Adipose tissue (tissue), 3 donors: ENCODE results near the gene PARPBP. TPM values are rescaled to one million over a fixed set of nuclear protein-coding genes. Genes with fewer than 3 reads are reported as not detected.
"Not testable (repeated sequence)": the region's sequence is repeated elsewhere in the genome, so short reads cannot be mapped to it uniquely, and the experiment has no call there.

Experiments
- H3K27ac ChIP-seq: one replicate; pipeline ENCODE4 v1.5.1; 2013; ENCODE audit warnings: low read depth, low read length
- WGBS, 3 donors: extraction: QIAGEN DNeasy Blood & Tissue Kit; methylation state at CpG; one replicate each; pipeline ENCODE4 v1.1.7; 2013; 5-methylcytosine and 5-hydroxymethylcytosine counted together
- polyA plus RNA-seq, 3 donors: library from polyadenylated mRNA; stranded (reverse); fragments of 200-250 nt; gene quantifications; one replicate each; pipeline ENCODE4 v1.2.3, GENCODE V29; 2013
- donor health status: healthy with polysubstance abuse.
- donor health status: Bipolar disorder and iron deficiency.
- donor health status: healthy.

PARPBP gene
- 1 to 10 TPM in 1 of 3 donors, under 1 TPM in 2; 0.60 to 1.1 (median 0.90) TPM for polyA plus RNA-seq

DNA sequence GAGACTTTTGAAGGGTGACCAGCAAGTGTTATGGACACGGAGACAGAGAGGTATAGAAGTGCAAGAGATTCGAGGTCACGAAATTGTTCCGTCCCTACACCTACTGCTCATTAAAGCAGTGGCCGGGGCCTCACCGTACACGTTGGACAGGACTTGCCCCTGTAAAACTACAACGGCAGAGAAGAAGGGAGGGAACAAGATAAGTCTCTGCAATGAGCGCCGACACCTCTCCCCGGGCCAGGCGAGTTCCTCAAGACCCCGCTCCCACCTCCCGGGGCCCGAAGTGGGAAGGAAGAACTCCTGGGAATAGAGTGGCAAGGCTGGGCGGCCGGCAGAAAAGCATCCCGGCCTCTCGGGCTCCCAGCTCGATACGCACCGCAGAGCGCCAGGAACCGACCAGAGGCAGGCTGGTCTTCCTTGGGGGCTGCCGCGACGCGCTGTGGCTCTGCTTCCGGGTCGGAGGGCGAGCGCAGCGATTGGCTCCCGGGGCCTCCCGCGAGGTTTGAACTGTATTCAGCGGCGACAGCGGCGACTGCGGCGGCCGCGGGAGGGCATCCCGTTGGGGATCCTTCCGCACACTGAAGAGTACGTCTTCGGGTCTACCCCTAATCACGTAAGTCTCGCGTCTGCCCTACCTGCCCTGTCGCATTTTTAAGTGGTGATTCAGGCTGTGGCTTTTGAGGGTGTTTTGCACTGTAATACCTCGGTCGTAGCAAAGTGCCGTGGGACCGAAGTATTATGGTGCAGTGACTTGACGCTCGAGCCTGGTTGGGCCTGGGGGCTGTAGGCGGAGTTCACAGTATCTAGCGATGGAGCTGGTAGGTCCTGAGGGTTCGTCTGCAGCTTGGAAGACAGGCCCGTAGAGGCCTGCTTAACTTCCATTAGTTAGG is at the start of gene PARPBP, which contains the start of gene NUP37:
PARPBP (plus strand) TSS at position 510 of the 890 bp plus-strand sequence. CDS start 3,706 bp downstream, outside the sequence.
NUP37 (minus strand) TSS at position 441 of the 890 bp plus-strand sequence. CDS start 1,596 bp downstream, outside the sequence.
- H3K27ac ChIP-seq: no peak within 1 kb of the TSS
- 0% methylated on average over 62 of the region's 62 CpGs for WGBS, 3 donors

GRCh38 chr12:102072092-102072491 is 47.9 kb upstream of the PARPBP start:
- H3K27ac ChIP-seq: not testable (repeated sequence)
- WGBS, 3 donors: 91 to 96% (median 94%) methylated on average over 7 of the region's 7 CpGs

DNA sequence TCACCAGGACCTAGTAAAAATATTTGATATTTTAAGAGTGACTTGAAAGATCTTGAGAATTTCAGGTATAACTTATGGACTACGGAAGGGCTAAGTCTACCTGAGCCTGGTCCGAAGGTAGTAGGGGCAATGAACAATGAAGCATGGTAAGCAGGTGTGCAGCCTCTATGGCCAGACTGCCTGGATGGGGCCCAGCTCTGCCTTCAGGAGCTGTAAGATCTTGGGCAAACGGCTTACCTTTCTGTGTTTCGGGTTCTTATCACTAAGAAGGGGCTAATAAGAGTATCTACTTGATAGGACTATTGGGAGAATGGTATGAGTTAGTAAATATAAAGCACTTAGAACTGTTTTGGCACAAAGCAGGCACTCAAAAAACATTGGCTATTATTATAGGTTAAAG is 39.1 kb upstream of the PARPBP start:
- H3K27ac ChIP-seq: no peak overlapping the region
- 82 to 96% (median 95%) methylated on average over 4 of the region's 4 CpGs for WGBS, 3 donors

GRCh38 chr12:102089228-102089835 is 30.7 kb upstream of the PARPBP start:
- WGBS, 3 donors: 98 to 99% (median 98%) methylated on average over 37 to 38 of the region's 38 CpGs

DNA sequence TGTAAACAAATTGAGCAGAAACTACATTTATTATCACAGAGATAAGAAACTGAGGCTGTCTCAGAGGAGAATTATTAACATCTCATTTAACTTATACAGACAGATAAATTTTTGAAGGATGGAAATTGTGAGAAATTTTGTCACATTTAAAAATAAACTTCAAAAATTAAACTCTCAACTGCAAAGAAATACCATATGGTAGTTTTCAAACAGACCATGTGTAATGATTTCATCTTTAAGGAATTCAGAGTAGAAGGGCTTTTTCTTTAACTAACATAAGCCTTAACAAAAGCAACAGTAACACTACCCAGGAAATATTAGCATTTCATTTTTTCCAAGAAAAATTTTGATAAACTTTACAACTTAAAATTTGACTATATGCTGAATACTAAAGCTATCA is 26.7 kb upstream of the PARPBP start:
- no peak overlapping the region for H3K27ac ChIP-seq

More at GRCh38 chr12:102089228-102089835, 30.7 kb upstream of the PARPBP start:
- not testable (repeated sequence) for H3K27ac ChIP-seq

GRCh38 chr12:102095677-102096263 is 24.2 kb upstream of the PARPBP start:
- no peak overlapping the region for H3K27ac ChIP-seq
- WGBS, 3 donors: 75 to 87% (median 79%) methylated on average over 2 of the region's 2 CpGs

DNA sequence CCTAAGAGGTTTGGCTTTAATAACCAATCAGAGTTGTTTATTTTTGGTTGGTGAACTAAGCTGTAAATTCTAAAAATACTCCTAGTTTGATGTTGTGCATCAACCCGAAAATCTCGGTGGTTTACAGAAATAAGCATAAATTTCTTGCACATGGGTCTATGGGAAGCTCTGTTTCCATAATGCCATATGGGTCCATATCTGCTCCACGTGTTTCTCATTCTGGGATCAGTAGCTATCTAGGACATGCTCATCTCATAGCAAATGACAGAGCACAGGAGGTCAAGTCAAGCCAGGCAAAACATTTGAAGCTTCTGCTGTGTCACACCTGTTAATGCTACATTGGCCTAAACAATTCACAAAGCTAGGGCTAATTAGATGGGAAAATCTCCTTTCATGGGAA is 23.1 kb upstream of the PARPBP start:
- H3K27ac ChIP-seq: no peak overlapping the region
- whole genome bisulfite sequencing, 3 donors: 86 to 96% (median 88%) methylated on average over 3 of the region's 3 CpGs

- H3K27ac ChIP-seq: no peak overlapping the region
- WGBS, 3 donors: 94 to 99% (median 96%) methylated on average over 3 of the region's 3 CpGs
Measured at GRCh38 chr12:102106905-102107304, 13.1 kb upstream of the PARPBP start.

- H3K27ac ChIP-seq: no peak overlapping the region
- 78 to 100% (median 78%) methylated on average over 1 of the region's 1 CpG for WGBS, 3 donors
Measured at GRCh38 chr12:102107970-102108369, 12.0 kb upstream of the PARPBP start.

DNA sequence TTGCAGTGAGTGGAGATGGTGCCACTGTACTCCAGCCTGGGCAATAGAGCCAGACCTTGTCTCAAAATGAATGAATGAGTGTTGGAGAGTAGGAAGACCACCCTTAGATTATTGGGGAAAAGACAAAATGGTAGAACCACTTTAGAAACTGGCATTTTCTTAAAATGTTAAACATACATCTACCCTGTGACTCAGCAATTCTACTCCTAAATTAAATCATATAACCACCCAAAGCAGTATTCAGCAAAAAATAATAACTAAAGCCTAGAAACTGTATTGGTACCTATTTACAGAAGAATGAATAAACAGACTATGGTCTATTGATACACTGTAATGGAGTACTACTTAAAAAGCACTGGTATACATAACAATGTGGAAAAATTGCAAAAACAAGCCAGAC is 9.2 kb upstream of the PARPBP start:
- no peak overlapping the region for H3K27ac ChIP-seq

- no peak overlapping the region for H3K27ac ChIP-seq
- WGBS, 3 donors: 73 to 88% (median 88%) methylated on average over 2 of the region's 2 CpGs
Measured at GRCh38 chr12:102114212-102114611, 5.8 kb upstream of the PARPBP start.

- H3K27ac ChIP-seq: no peak overlapping the region
- 84 to 99% (median 91%) methylated on average over 7 of the region's 7 CpGs for WGBS, 3 donors
Measured at GRCh38 chr12:102116392-102116791, 3.6 kb upstream of the PARPBP start.

DNA sequence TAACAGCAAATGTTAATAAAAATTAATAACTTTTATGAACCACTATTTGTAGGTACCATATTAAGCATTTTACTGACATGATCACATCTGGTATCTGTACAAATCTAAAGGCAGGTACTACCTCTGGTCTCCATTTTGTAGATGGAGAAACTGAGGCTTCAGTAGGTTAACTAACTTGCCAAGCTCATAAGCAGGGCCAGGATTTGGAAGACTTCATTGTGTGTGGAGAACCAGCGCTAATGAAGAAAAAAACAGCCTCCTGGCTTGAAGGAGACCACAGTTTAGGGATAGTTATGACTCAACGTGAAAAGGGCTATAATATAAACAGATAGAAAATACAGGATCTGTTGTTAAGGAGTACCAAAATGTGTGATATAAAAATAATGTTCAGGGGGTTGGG is 1.1 kb upstream of the PARPBP start:
- H3K27ac ChIP-seq: no peak overlapping the region
- 66 to 80% (median 77%) methylated on average over 2 of the region's 2 CpGs for WGBS, 3 donors

- WGBS, 3 donors: 4 to 5% (median 5%) methylated on average over 4 of the region's 4 CpGs
Measured at GRCh38 chr12:102120564-102120873, 536 bp downstream of the PARPBP start.

GRCh38 chr12:102120886-102121285 is 903 bp downstream of the PARPBP start:
- 25 to 35% (median 28%) methylated on average over 4 of the region's 4 CpGs for WGBS, 3 donors
- no peak overlapping the region for H3K27ac ChIP-seq

More at GRCh38 chr12:102120564-102120873, 536 bp downstream of the PARPBP start:
- H3K27ac ChIP-seq: no peak overlapping the region

DNA sequence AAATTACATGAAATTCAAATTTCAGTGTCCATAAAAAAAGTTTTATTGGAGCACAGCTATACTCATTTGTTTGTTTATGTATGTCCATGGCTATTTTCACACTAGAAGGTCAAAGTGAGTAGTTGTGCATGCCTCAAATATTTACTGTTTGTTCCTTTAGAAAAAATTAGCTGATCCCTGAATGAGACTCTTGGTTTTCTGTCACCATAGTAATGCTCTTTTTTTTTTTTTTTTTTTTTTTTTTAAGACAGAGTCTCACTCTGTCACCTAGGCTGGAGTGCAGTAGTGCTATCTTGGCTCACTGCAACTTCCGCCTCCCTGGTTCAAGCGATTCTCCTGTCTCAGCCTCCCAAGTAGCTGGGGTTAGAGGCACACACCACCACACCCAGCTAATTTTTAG is 1.3 kb downstream of the PARPBP start:
- not testable (repeated sequence) for H3K27ac ChIP-seq
- 92 to 95% (median 94%) methylated on average over 2 of the region's 2 CpGs for WGBS, 3 donors

DNA sequence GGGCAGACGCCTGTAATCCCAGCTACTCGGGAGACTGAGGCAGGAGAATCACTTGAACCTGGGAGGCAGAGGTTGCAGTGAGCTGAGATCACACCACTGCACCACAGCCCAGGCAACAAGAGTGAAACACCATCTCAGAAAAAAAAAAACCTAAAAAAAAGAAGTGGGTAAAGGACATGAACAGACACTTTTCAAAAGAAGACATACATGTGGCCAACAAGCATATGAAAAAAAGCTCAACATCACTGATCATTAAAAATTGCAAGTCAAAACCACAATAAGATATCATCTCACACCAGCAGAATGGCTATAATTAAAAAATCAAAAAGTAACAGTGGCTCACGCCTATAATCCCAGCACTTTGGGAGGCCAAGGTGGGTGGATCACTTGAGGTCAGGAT is 10.7 kb downstream of the PARPBP start:
- WGBS, 3 donors: 84 to 98% (median 87%) methylated on average over 3 of the region's 3 CpGs
- not testable (repeated sequence) for H3K27ac ChIP-seq

DNA sequence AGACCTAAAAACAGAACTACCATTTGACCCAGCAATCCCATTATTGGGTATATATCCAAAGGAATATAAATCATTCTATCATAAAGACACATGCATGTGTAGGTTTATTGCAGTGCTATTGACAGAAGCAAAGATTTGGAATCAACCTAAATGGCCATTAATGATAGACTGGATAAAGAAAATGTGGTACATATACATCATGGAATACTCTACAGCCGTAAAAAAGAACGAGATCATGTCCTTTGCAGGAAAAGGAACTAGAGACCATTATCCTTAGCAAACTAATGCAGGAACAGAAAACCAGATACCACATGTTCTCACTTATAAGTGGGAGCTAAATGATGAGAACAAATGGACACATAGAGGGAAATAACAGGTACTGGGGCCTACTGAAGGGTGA is 11.5 kb downstream of the PARPBP start:
- not testable (repeated sequence) for H3K27ac ChIP-seq
- 92 to 100% (median 98%) methylated on average over 2 of the region's 2 CpGs for WGBS, 3 donors

- 92 to 96% (median 93%) methylated on average over 8 of the region's 8 CpGs for WGBS, 3 donors
- H3K27ac ChIP-seq: not testable (repeated sequence)
Measured at GRCh38 chr12:102137619-102138018, 17.6 kb downstream of the PARPBP start.
